HAP-1 (cell line): Measurements from ENCODE around the gene PDZK1IP1.
A peak's percentile ranks its signal among the peaks of the same experiment; 100 is the strongest.
"Not testable (repeated sequence)": the region's sequence is repeated elsewhere in the genome, so short reads cannot be mapped to it uniquely, and the experiment has no call there.

ENCODE experiments used
- DNase-seq, 2 experiments: peaks; one replicate each; pipeline ENCODE4 v3.0.0-alpha.2; 2016 to 2020; ENCODE audit warnings: low spot score in 2 of 2
- H3K27me3 ChIP-seq: fragments of 250-450 bp; sonication (Bioruptor Pico); 2 replicates; pipeline ENCODE4 v1.5.1; 2020; ENCODE audit warnings: low read depth, mild to moderate bottlenecking, moderate library complexity
- H3K36me3 ChIP-seq: fragments of 250-450 bp; sonication (Bioruptor Pico); replicated peaks from 2 replicates; pipeline ENCODE4 v1.5.1; 2020; ENCODE audit warnings: mild to moderate bottlenecking
- H3K4me1 ChIP-seq: fragments of 250-450 bp; sonication (Bioruptor Pico); 2 replicates; pipeline ENCODE4 v1.5.1; 2020; ENCODE audit warnings: mild to moderate bottlenecking
- H3K4me3 ChIP-seq: fragments of 250-450 bp; sonication (Bioruptor Pico); 2 replicates; pipeline ENCODE4 v1.5.1; 2020; ENCODE audit warnings: mild to moderate bottlenecking, moderate library complexity
- H3K9me3 ChIP-seq: fragments of 250-450 bp; sonication (Bioruptor Pico); 2 replicates; pipeline ENCODE4 v1.5.1; 2020; ENCODE audit warnings: mild to moderate bottlenecking, moderate library complexity
- in situ Hi-C: fragments of 300-500 bp; cut with MboI; formaldehyde crosslinking; loops from 3 replicates; pipeline ENCODE4 v1.14.3; 2020; ENCODE audit warnings: low sequenced_read_pairs, inconsistent platforms, mixed read lengths

Gene PDZK1IP1

DNA sequence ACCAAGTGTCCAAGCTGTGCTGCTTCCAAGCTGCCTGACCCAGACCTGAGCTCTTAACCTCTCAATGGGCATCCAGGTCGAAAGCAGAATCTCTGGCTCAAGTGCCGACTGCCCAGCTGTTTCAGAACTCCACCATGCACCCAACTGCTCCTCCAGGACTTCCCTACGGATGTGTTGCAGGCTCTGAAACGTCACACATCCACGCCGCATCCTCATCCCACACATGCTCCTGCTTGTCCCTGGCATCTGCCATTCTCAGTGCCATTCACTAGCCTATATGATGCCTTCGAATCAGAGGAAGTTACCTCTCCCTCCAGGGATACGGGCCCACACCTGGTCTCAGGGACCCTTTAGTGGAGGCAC, 11.2 kb downstream of the PDZK1IP1 start:
- Histone ChIP-seq H3K4me3 (no peak overlapping the region), H3K4me1 (peaks cover 4% of the 10 kb centered on the region; the same call in 1 of the 2 replicates), H3K36me3 (no peaks in the 10 kb centered on the region), H3K9me3 (no peaks in the 10 kb centered on the region), H3K27me3 (no peaks in the 10 kb centered on the region; the same call in 1 of the 2 replicates)
- no peak for DNase-seq
- in situ Hi-C loops, result loop anchor here (10.0 kb wide), 1 partner anchor 546 kb away; no protein-coding TSS in a partner anchor

DNA sequence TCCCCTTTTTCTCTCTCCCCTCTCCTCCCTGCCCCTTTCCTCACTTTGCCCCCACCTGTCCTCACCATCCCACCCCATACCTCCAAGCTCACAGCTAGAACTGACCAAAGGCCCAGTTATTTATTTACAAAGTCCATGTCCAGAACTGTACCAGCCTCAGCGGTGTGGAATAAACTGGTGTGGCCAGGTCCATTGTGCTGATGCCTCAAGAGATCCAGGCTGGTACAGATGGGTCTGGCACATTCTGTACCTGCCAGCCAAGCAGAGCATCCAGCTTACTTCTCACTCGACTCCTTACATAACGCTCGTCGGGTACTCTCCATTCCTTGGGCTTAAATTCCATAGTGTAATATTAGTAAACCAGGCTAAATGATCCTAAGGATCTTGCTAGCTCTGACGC, 11.8 kb downstream of the PDZK1IP1 start:
- in situ Hi-C loops, result loop anchor here (10.0 kb wide), 1 partner anchor 547 kb away; no protein-coding TSS in a partner anchor
- H3K27me3 ChIP-seq, result no peaks in the 10 kb centered on the region; the same call in 1 of the 2 replicates
- H3K9me3 ChIP-seq, result no peaks in the 10 kb centered on the region
- no peak overlapping the region for H3K4me3 ChIP-seq
- peaks cover 4% of the 10 kb centered on the region; the same call in 1 of the 2 replicates for H3K4me1 ChIP-seq
- no peak for DNase-seq
- H3K36me3 ChIP-seq, result no peaks in the 10 kb centered on the region

DNA sequence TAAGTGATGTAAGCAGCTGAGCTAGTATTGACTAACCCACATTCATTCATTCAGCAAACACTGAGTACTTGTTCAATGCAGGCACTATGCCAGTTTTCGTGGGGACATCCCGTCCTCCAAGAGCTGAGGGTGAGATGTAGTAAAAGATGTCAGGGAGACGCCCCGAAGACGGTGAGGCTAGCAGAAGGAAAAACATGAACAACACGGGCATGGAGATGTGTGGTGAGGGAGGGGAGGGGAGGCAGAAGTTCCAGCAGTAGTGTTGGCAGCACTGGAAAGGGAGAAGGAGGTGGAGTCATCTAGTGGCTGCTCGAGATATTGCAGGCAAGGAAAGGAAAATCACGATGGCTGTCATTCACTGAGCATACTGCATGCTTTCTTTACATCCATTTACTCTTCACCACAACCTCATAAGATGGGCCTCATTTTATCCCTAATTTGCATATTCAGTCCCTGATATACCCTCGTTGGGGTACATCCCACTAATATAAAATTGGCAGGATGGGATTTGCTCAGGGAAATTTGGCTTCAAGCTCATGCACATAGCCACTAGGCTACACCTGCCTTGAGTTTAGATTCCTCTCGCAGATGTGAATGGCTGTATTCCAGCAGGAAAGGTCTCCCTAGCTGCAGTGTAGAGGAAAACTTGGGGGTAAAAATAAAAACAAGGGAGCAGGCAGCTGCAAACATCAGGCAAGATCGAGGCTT, 14.5 kb downstream of the PDZK1IP1 start:
- peak; percentile 60 to 74 for DNase-seq
- Histone ChIP-seq H3K4me3 (no peak overlapping the region), H3K4me1 (peaks cover 4% of the 10 kb centered on the region; the same call in 1 of the 2 replicates), H3K36me3 (no peaks in the 10 kb centered on the region), H3K27me3 (no peaks in the 10 kb centered on the region; the same call in 1 of the 2 replicates), H3K9me3 (no peaks in the 10 kb centered on the region)
- in situ Hi-C loops, result loop anchor here (10.0 kb wide), 1 partner anchor 549 kb away; no protein-coding TSS in a partner anchor

DNA sequence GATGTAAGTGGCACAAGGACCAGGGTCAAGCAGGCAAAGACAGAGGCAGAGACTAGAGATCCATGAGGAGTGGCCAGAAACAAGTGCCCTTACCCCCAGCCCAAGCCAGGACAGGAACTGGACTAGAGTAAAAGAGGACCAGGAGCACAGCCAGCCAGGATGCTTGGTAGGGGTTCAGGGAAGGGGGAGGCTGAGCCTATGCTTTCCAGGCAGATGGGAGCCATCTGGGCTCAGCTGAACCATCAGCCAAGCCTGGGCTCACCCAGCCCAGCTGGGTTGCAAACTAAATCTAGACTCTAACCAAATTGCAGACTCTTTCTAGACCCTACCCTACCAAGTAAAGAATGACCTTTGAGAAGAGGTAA, 15.2 kb downstream of the PDZK1IP1 start:
- no peaks in the 10 kb centered on the region for H3K9me3 ChIP-seq
- in situ Hi-C loops, result loop anchor here (10.0 kb wide), 1 partner anchor 550 kb away; no protein-coding TSS in a partner anchor
- no peak for DNase-seq
- H3K4me3 ChIP-seq, result no peak overlapping the region
- peaks cover 4% of the 10 kb centered on the region; the same call in 1 of the 2 replicates for H3K4me1 ChIP-seq
- no peaks in the 10 kb centered on the region; the same call in 1 of the 2 replicates for H3K27me3 ChIP-seq
- H3K36me3 ChIP-seq, result no peaks in the 10 kb centered on the region

DNA sequence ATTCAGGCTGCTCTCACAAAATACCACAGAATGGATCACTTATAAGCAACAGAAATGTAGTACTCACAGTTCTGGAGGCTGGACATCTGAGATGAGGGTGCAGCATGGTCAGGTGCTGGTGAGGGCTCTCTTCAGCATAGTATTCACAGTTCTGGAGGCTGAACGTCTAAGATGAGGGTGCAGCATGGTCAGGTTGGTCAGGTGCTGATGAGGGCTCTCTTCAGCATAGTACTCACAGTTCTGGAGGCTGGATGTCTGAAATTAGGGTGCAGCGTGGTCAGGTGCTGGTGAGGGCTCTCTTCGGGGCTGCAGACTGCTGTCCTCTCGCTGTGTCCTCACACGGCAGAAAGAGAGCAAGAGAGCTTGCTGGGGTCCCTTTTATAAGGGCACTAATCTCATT, 17.1 kb downstream of the PDZK1IP1 start:
- Histone ChIP-seq H3K27me3 (no peaks in the 10 kb centered on the region; the same call in 1 of the 2 replicates), H3K4me1 (no peaks in the 10 kb centered on the region), H3K4me3 (no peak overlapping the region), H3K9me3 (no peaks in the 10 kb centered on the region), H3K36me3 (no peaks in the 10 kb centered on the region)
- DNase-seq, result no peak
- in situ Hi-C loops, result loop anchor here (10.0 kb wide), 1 partner anchor 552 kb away; no protein-coding TSS in a partner anchor

DNA sequence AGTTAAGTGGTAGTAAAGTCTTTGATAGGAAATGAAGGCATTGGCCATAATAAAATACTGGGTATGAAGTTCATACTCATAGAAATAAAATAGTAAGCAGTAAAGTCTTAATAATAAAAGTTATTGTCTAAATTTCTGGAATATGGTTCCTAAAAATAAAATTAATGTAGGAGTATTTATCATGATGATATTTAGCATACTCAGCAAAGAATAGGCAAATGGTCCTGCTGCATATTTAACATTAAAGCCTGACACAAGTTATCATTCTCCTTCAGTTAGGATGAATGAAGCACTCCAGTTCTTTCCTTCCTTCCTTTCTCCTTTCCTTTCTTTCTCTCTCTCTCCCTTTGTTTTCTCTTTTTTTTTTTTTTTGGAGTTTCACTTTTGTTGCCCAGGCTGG, 25.3 kb downstream of the PDZK1IP1 start:
- Histone ChIP-seq H3K9me3 (no peaks in the 10 kb centered on the region), H3K27me3 (no peaks in the 10 kb centered on the region), H3K36me3 (no peaks in the 10 kb centered on the region), H3K4me1 (no peaks in the 10 kb centered on the region), H3K4me3 (no peak overlapping the region)
- in situ Hi-C loops, result no loop called here
- no peak for DNase-seq

DNA sequence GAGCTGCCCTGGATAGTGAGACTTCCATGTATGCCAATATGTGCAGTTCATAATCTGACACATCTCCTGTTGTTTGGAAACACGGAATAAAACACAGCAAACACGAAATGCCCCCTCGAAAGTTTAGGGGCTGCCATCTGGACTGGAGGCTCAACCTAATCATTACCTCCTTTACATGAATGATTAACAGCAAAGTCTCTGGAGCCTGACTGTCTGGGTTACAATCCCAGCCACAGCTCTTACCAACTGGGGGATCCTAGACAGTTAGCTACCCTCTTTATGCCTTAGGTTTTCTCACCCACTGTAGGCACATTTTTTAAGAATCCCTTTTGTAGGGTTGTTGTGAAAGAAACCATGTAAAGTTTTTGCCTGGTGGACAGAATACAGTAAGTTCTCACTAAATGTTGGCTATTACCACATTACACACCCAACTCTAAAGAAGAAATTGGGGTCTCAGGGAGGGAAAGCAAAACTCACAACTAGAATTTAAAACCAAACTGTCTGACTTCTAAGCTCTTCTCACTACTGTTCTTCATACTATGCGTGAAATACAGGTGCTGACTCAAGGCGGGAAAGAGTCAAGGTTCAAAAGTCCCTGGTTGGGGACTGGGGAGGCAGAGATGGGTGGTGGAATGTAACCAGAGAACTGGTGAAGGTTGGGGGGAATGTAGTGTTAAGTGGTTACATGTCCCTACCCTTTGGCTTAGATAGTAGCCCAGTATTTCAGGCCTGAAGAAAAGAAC, 28.4 kb downstream of the PDZK1IP1 start:
- H3K4me3 ChIP-seq, result no peak overlapping the region
- no peak for DNase-seq
- no peaks in the 10 kb centered on the region for H3K9me3 ChIP-seq
- no peaks in the 10 kb centered on the region for H3K36me3 ChIP-seq
- no peaks in the 10 kb centered on the region for H3K27me3 ChIP-seq
- no peaks in the 10 kb centered on the region for H3K4me1 ChIP-seq
- in situ Hi-C loops, result no loop called here

DNA sequence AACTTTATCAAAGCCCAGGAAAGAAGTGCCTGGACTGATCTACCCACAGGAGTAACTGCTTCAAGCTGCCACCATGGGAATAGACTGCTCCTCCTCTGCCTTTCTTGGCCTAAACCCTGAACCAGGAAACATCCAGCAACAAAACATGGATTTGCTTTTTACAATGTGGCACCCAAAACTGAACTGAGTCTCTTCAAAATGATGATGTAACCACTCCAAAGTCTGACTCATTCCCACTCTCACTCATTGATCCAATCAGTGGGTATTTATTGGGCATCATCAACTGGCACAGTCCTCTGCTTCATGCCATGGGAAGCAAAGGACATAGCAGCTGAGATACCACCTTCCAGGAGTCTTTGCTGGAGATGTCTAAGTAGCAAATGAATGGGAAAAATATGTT, 29.1 kb downstream of the PDZK1IP1 start:
- H3K4me1 ChIP-seq, result no peaks in the 10 kb centered on the region
- in situ Hi-C loops, result no loop called here
- no peaks in the 10 kb centered on the region for H3K9me3 ChIP-seq
- no peak for DNase-seq
- H3K4me3 ChIP-seq, result no peak overlapping the region
- no peaks in the 10 kb centered on the region for H3K36me3 ChIP-seq
- no peaks in the 10 kb centered on the region for H3K27me3 ChIP-seq

DNA sequence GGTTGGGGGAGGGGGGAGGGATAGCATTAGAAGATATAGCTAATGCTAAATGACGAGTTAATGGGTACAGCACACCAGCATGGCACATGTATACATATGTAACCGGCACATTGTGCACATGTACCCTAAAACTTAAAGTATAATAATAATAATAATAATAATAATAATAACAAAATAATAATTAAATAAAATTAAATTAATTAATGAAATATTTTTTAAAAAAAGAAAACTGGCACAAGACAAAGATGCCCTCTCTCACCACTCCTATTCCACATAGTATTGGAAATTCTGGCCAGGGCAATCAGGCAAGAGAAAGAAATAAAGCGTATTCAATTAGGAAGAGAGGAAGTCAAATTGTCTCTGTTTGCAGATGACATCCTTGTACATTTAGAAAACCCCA, 31.9 kb downstream of the PDZK1IP1 start:
- not testable (repeated sequence) for DNase-seq, H3K27me3 ChIP-seq

DNA sequence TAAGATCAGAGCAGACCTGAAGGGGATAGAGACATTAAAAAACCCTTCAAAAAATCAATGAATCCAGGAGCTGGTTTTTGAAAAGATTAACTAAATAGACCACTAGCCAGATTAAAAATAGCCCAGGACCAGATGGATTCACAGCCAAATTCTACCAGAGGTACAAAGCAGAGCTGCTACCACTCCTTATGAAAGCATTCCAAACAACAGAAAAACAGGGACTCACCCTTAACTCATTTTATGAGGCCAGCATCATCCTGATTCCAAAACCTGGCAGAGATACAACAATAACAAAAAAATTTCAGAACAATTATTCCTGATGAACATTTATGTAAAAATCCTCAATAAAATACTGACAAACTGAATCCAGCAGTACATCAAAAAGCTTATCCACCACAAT, 33.4 kb downstream of the PDZK1IP1 start:
- H3K27me3 ChIP-seq, H3K36me3 ChIP-seq, H3K4me3 ChIP-seq, H3K4me1 ChIP-seq, in situ Hi-C loops, H3K9me3 ChIP-seq, DNase-seq: not testable (repeated sequence)

More for the DNA sequence above, 31.9 kb downstream of the PDZK1IP1 start:
- H3K9me3 ChIP-seq, in situ Hi-C loops, H3K36me3 ChIP-seq, H3K4me3 ChIP-seq, H3K4me1 ChIP-seq: not testable (repeated sequence)

DNA sequence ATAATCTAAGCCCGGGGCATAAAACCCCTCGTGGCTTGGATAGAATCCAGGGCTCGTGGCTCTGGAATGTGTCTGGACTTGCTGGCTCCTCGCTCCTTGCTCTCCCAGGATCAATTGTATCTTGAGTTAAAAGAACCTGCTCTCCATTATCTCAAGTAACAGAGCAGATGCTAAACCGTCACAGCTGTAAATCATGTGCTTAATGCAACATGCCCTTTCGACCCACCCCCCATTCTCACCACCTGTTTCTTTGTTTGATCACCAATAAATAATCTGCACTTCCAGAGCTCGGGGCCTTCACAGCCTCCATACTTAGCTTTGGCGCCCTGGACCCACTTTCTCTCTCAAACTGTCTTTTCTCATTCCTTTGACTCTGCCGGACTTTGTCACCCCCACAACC, 40.7 kb downstream of the PDZK1IP1 start:
- H3K36me3 ChIP-seq, H3K9me3 ChIP-seq, H3K4me3 ChIP-seq, H3K4me1 ChIP-seq, H3K27me3 ChIP-seq, in situ Hi-C loops: not testable (repeated sequence)
- peak in 1 of 2 experiments; percentile 7 for DNase-seq

DNA sequence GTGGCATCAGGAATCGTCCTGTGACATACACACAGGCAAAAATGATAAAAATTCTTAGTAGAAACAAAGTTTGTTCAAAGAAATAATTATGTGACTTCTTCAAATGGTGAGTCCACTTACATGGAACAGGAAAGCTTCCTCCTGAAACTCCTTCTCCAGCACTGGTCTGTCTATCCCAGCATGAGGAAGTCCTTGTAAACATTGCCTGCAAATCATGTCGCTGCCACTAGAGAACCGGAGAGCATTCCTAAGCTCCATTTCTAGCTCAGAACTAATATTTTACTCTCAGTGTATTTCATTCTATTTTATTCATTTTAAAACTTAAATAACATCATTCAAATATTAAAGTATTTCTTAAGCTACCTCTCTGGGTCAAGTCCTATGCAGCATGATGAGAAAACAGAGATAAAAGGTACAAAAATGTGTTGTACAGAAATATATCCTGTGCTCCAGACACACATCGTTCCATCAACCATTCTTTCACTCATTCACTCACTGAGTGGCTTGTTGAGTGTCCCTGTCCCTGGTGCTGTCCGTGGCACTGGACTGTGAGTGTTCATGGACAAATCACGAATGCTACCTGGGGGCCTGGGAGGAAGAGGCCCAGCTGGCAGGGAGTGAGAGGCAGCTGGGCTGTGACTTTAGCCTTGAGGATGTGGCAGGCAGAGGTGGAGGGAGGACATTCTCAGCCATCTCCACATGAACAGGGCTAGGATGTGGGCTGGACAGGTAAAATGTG, 42.6 kb downstream of the PDZK1IP1 start:
- no peaks in the 10 kb centered on the region for H3K9me3 ChIP-seq
- in situ Hi-C loops, result no loop called here
- no peaks in the 10 kb centered on the region for H3K4me1 ChIP-seq
- no peaks in the 10 kb centered on the region for H3K36me3 ChIP-seq
- H3K27me3 ChIP-seq, result no peaks in the 10 kb centered on the region
- no peak for DNase-seq
- no peak overlapping the region for H3K4me3 ChIP-seq

DNA sequence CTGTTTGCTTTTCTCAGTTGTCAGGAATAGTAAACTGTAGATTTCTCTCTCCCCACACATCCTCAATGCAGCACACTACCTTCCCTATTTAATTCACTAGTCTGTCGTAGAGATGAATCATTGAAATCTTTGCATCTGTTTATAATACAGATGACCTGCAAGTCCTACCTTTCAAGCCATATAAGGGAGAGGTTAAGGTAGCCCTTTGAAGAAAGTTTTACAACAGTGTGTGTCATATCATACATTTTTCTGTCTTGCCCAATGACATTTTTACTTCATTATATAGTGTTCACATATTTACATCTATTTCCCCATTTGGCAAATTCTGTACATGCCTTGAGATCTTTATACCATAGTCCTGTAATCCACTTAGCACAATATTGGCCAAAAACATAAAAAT, 43.3 kb downstream of the PDZK1IP1 start:
- in situ Hi-C loops, H3K27me3 ChIP-seq, H3K9me3 ChIP-seq, H3K36me3 ChIP-seq, H3K4me3 ChIP-seq, DNase-seq, H3K4me1 ChIP-seq: not testable (repeated sequence)

DNA sequence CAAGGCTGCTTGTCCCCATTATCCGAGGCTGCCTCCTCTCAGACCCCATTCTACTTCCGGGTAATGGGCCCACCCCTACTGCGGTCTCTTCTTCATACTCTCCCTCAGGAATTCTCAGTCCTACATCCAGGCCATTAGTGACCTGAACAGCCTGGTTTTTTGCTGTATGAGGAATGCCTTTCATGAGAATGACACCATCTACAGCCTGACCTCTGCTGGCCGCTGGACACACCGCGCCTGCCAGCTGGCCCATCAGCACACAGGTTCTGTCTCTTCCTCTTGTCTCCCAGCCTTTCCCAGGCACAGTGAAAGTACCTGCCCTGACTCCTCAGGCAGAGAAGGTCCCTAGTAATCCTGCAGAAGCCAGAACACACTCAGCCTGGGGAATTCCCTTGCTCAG, 46.2 kb downstream of the PDZK1IP1 start:
- DNase-seq, in situ Hi-C loops, H3K4me3 ChIP-seq, H3K4me1 ChIP-seq, H3K27me3 ChIP-seq, H3K9me3 ChIP-seq, H3K36me3 ChIP-seq: not testable (repeated sequence)
